ENCODE results near the gene ELOA. TPM values are rescaled to one million over a fixed set of nuclear protein-coding genes. Genes with fewer than 3 reads are reported as not detected.
A peak's percentile ranks its signal among the peaks of the same experiment; 100 is the strongest.

ELOA gene
- total and polyA plus RNA-seq, 2 of the 13 experiments (the other 11 are each of a cell fraction or from before 2014, with no cell fraction given), result 14.2 to 28.5 TPM

DNA sequence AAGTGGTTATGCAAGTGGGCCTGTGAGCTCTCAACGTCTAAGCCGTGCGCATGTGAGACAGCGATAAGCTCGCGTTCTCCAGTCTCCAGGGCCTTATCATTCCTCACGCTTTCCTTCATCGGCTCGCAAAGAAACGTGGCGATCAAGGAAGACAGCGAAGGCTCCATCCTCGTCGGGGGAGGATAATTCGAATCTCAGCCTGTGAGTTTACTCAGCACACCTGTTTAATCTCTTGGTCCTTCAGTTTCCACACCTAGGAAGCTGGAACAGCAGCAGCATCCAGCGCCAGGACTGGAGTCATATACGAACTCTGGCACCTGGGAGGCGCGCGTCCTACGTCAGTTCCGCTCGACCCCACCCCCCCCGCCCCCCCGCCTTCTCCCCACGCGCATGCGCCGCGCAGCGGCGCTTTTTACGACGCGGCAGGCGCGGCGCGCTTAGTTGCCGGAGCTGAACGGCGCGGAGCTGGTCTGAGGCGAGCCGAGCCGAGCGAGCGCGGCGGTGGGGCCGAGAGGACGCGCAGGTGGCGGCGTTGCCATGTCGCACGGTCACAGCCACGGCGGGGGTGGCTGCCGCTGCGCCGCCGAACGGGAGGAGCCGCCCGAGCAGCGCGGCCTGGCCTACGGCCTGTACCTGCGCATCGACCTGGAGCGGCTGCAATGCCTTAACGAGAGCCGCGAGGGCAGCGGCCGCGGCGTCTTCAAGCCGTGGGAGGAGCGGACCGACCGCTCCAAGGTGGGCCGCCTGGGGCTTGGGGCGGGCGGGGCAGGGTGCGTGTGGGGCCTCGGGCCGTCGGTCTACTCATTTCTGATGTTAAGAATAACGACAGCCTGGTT is 34.9 kb downstream of the ELOA start, which contains the start of gene PITHD1 (continued):
- TF ChIP-seq ZNF101 (CRISPR knock-in tag; IDR thresholded peaks at IDR 0.05; ENCODE audit: borderline replicate concordance, low read depth) (no peak), GPN1 (CRISPR knock-in tag; IDR thresholded peaks at IDR 0.05; ENCODE audit: borderline replicate concordance) (no peak), ZNF788 (CRISPR knock-in tag; IDR thresholded peaks at IDR 0.05; ENCODE audit: borderline replicate concordance) (no peak), NFYC (CRISPR knock-in tag; IDR thresholded peaks at IDR 0.05) (no peak), FOSL1 (CRISPR knock-in tag; IDR thresholded peaks at IDR 0.05; ENCODE audit: borderline replicate concordance) (no peak), ARNTL (CRISPR knock-in tag; IDR thresholded peaks at IDR 0.05) (0 out of 2 replicates have a peak, but pooled peaks have one; percentile 38), NFYB (CRISPR knock-in tag; IDR thresholded peaks at IDR 0.05) (0 out of 2 replicates have a peak, but pooled peaks have one; percentile 23), ZFY (CRISPR knock-in tag; IDR thresholded peaks at IDR 0.05) (peak; percentile 98), KLF11 (CRISPR knock-in tag; IDR thresholded peaks at IDR 0.05) (no peak), THYN1 (CRISPR knock-in tag; IDR thresholded peaks at IDR 0.05; ENCODE audit: borderline replicate concordance, low read depth) (no peak), PLRG1 (conservative IDR thresholded peaks at IDR 0.05) (no peak), MIER3 (CRISPR knock-in tag; IDR thresholded peaks at IDR 0.05; ENCODE audit: borderline replicate concordance) (peak; percentile 55; the same call in 1 of the 2 replicates), NFE2 (CRISPR knock-in tag; IDR thresholded peaks at IDR 0.05) (no peak), REPIN1 (CRISPR knock-in tag; IDR thresholded peaks at IDR 0.05; ENCODE audit: borderline replicate concordance, low read depth) (peak; percentile 68), SMAD3 (CRISPR knock-in tag; IDR thresholded peaks at IDR 0.05) (peak; percentile 87; the same call in 1 of the 2 replicates), ZNF207 (IDR thresholded peaks at IDR 0.05; ENCODE audit: borderline replicate concordance) (no peak), SP5 (CRISPR knock-in tag; IDR thresholded peaks at IDR 0.05; ENCODE audit: borderline replicate concordance, low read depth) (no peak; the same call in 1 of the 2 replicates), ZNF775 (CRISPR knock-in tag; IDR thresholded peaks at IDR 0.05; ENCODE audit: borderline replicate concordance) (no peak)
- TF ChIP-seq, protein P1, sequence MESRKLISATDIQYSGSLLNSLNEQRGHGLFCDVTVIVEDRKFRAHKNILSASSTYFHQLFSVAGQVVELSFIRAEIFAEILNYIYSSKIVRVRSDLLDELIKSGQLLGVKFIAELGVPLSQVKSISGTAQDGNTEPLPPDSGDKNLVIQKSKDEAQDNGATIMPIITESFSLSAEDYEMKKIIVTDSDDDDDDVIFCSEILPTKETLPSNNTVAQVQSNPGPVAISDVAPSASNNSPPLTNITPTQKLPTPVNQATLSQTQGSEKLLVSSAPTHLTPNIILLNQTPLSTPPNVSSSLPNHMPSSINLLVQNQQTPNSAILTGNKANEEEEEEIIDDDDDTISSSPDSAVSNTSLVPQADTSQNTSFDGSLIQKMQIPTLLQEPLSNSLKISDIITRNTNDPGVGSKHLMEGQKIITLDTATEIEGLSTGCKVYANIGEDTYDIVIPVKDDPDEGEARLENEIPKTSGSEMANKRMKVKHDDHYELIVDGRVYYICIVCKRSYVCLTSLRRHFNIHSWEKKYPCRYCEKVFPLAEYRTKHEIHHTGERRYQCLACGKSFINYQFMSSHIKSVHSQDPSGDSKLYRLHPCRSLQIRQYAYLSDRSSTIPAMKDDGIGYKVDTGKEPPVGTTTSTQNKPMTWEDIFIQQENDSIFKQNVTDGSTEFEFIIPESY (CRISPR knock-in tag; IDR thresholded peaks at IDR 0.05), result no peak
- TF ChIP-seq, protein P2, sequence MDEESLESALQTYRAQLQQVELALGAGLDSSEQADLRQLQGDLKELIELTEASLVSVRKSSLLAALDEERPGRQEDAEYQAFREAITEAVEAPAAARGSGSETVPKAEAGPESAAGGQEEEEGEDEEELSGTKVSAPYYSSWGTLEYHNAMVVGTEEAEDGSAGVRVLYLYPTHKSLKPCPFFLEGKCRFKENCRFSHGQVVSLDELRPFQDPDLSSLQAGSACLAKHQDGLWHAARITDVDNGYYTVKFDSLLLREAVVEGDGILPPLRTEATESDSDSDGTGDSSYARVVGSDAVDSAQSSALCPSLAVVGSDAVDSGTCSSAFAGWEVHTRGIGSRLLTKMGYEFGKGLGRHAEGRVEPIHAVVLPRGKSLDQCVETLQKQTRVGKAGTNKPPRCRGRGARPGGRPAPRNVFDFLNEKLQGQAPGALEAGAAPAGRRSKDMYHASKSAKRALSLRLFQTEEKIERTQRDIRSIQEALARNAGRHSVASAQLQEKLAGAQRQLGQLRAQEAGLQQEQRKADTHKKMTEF (CRISPR knock-in tag; IDR thresholded peaks at IDR 0.05), result peak; percentile 72
- TF ChIP-seq, protein P3, sequence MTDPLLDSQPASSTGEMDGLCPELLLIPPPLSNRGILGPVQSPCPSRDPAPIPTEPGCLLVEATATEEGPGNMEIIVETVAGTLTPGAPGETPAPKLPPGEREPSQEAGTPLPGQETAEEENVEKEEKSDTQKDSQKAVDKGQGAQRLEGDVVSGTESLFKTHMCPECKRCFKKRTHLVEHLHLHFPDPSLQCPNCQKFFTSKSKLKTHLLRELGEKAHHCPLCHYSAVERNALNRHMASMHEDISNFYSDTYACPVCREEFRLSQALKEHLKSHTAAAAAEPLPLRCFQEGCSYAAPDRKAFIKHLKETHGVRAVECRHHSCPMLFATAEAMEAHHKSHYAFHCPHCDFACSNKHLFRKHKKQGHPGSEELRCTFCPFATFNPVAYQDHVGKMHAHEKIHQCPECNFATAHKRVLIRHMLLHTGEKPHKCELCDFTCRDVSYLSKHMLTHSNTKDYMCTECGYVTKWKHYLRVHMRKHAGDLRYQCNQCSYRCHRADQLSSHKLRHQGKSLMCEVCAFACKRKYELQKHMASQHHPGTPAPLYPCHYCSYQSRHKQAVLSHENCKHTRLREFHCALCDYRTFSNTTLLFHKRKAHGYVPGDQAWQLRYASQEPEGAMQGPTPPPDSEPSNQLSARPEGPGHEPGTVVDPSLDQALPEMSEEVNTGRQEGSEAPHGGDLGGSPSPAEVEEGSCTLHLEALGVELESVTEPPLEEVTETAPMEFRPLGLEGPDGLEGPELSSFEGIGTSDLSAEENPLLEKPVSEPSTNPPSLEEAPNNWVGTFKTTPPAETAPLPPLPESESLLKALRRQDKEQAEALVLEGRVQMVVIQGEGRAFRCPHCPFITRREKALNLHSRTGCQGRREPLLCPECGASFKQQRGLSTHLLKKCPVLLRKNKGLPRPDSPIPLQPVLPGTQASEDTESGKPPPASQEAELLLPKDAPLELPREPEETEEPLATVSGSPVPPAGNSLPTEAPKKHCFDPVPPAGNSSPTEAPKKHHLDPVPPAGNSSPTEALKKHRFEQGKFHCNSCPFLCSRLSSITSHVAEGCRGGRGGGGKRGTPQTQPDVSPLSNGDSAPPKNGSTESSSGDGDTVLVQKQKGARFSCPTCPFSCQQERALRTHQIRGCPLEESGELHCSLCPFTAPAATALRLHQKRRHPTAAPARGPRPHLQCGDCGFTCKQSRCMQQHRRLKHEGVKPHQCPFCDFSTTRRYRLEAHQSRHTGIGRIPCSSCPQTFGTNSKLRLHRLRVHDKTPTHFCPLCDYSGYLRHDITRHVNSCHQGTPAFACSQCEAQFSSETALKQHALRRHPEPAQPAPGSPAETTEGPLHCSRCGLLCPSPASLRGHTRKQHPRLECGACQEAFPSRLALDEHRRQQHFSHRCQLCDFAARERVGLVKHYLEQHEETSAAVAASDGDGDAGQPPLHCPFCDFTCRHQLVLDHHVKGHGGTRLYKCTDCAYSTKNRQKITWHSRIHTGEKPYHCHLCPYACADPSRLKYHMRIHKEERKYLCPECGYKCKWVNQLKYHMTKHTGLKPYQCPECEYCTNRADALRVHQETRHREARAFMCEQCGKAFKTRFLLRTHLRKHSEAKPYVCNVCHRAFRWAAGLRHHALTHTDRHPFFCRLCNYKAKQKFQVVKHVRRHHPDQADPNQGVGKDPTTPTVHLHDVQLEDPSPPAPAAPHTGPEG (CRISPR knock-in tag; IDR thresholded peaks at IDR 0.05), result peak; percentile 82; the same call in 1 of the 2 replicates
